Kidney (tissue), 14 donors: Measurements from ENCODE around the gene SPOP. TPM values are rescaled to one million over a fixed set of nuclear protein-coding genes. Genes with fewer than 3 reads are reported as not detected.

ENCODE experiments used
- DNase-seq, 5 donors: peaks; one replicate each; pipeline ENCODE4 v3.0.0-alpha.2; 2013 to 2020
- FAIRE-seq: peaks from 2 replicates; lab custom pipeline; 2012; peaks lifted over from hg19 to GRCh38; lab: Jason Lieb, UNC
- H3K27ac ChIP-seq, 2 donors: one replicate each; pipeline ENCODE4 v1.7.0; 2013; ENCODE audit warnings: low read depth in 2 of 2, low read length in 2 of 2, inconsistent platforms in 1 of 2
- H3K27me3 ChIP-seq: one replicate; pipeline ENCODE4 v1.7.1; 2013; ENCODE audit warnings: low read length, inconsistent platforms; ENCODE audit not compliant: control insufficient read depth, insufficient read depth
- H3K36me3 ChIP-seq, 3 donors: one replicate each; pipeline versions ENCODE4 v1.7.0 to v1.7.1; 2013; ENCODE audit warnings: low read length in 3 of 3, control low read depth in 1 of 3, inconsistent platforms in 1 of 3; ENCODE audit not compliant: insufficient read depth in 3 of 3, control insufficient read depth in 2 of 3
- H3K4me1 ChIP-seq, 3 donors: one replicate each; pipeline versions ENCODE4 v1.7.0 to v1.7.1; 2013; ENCODE audit warnings: low read length in 3 of 3, inconsistent platforms in 1 of 3, low read depth in 1 of 3; ENCODE audit not compliant: control insufficient read depth in 2 of 3, insufficient read depth in 2 of 3
- H3K4me3 ChIP-seq, 3 donors: one replicate each; pipeline versions ENCODE4 v1.7.0 to v1.8.1; 2013; ENCODE audit warnings: low read length in 3 of 3, control low read depth in 1 of 3, inconsistent platforms in 1 of 3
- H3K9ac ChIP-seq, 3 donors: one replicate each; pipeline versions ENCODE4 v1.7.0 to v1.7.1; 2013; ENCODE audit warnings: low read length in 3 of 3, control low read depth in 1 of 3, inconsistent platforms in 1 of 3
- H3K9me3 ChIP-seq, 3 donors: one replicate each; pipeline versions ENCODE4 v1.7.0 to v1.7.1; 2013; ENCODE audit warnings: low read length in 3 of 3, control low read depth in 1 of 3, inconsistent platforms in 1 of 3; ENCODE audit not compliant: control insufficient read depth in 2 of 3, insufficient read depth in 1 of 3
- CTCF ChIP-seq: IDR thresholded peaks from 3 replicates; pipeline ENCODE4 v1.5.1; 2012; ENCODE audit warnings: mild to moderate bottlenecking, moderate library complexity, borderline replicate concordance; ENCODE audit not compliant: insufficient read depth; ENCODE audit errors: extremely low read depth
- intact Hi-C: fragments of 100-400 bp; cut with DNase I; formaldehyde crosslinking; loops from one replicate; pipeline ENCODE4 v1.11.1; 2022
- polyA plus RNA-seq: library from polyadenylated mRNA; stranded (reverse); fragments of 350-450 nt; fragmentation: Illumina TruSeq; extraction: RNeasy Lipid Tissue Mini Kit (QIAGEN cat#74804); gene quantifications from one replicate; pipeline ENCODE4 v1.2.3, GENCODE V29; 2014; ENCODE audit warnings: low read depth, low replicate concordance; ENCODE audit not compliant: insufficient read depth
- total RNA-seq: library from RNA; stranded (reverse); fragmentation: NEBNext Ultra II Directional; extraction: Animal tissue kit (Norgen Biotek cat#: 25700); gene quantifications from one replicate; pipeline ENCODE4 v1.2.1, GENCODE V29; 2021
- donor health status: control.
- donor health status: control.
- donor health status: control.
- donor health status: control.
- donor health status: control.
- donor health status: DM: yes; HTN: yes; CAD: no.
- donor health status: Normal renal cell carcinoma (clear cell type).

SPOP gene
- total and polyA plus RNA-seq, 2 donors from 2014 or later, result 28.2 to 73.8 TPM

- no peak overlapping the region for H3K4me3 ChIP-seq
- no peaks in the 10 kb centered on the region for H3K4me1 ChIP-seq
- intact Hi-C loops, result no loop called here
- H3K9me3 ChIP-seq, result no peaks in the 10 kb centered on the region
- no peaks in the 10 kb centered on the region for H3K36me3 ChIP-seq
- no peak for TF ChIP-seq CTCF
- no peak overlapping the region for H3K9ac ChIP-seq
- no peaks in the 10 kb centered on the region for H3K27me3 ChIP-seq
- FAIRE-seq, result no peak
- no peak for DNase-seq
- H3K27ac ChIP-seq, result no peak overlapping the region
Observed at GRCh38 chr17:49582055-49582722, 95.7 kb downstream of the SPOP start.

- no peaks in the 10 kb centered on the region for H3K27me3 ChIP-seq
- no peak for FAIRE-seq
- intact Hi-C loops, result no loop called here
- DNase-seq, result no peak
- no peak overlapping the region for H3K9ac ChIP-seq
- peaks cover 0 to 4% (median 0%) of the 10 kb centered on the region in 3 donors for H3K4me1 ChIP-seq
- no peak overlapping the region for H3K4me3 ChIP-seq
- TF ChIP-seq CTCF, result no peak
- no peaks in the 10 kb centered on the region for H3K36me3 ChIP-seq
- H3K9me3 ChIP-seq, result no peaks in the 10 kb centered on the region
- H3K27ac ChIP-seq, result no peak overlapping the region
Observed at GRCh38 chr17:49581648-49581998, 96.3 kb downstream of the SPOP start.

- Histone ChIP-seq H3K27ac (no peak overlapping the region), H3K9ac (no peak overlapping the region), H3K27me3 (no peaks in the 10 kb centered on the region), H3K36me3 (no peaks in the 10 kb centered on the region), H3K4me3 (no peak overlapping the region), H3K4me1 (peaks cover 0 to 6% (median 0%) of the 10 kb centered on the region in 3 donors), H3K9me3 (no peaks in the 10 kb centered on the region)
- TF ChIP-seq CTCF, result no peak
- intact Hi-C loops, result no loop called here
- FAIRE-seq (no peak), DNase-seq (no peak)
Observed at GRCh38 chr17:49580981-49581647, 96.8 kb downstream of the SPOP start.
